GM19239 (cell line): Measurements from ENCODE around the gene POLD1.
A peak's percentile ranks its signal among the peaks of the same experiment; 100 is the strongest.
"Not testable (repeated sequence)": the region's sequence is repeated elsewhere in the genome, so short reads cannot be mapped to it uniquely, and the experiment has no call there.

Experiments used
- DNase-seq: peaks from one replicate; pipeline ENCODE4 v3.0.0; 2011; ENCODE audit warnings: low spot score; ENCODE audit not compliant: insufficient read length
- FAIRE-seq: peaks from 2 replicates; lab custom pipeline; 2011; peaks lifted over from hg19 to GRCh38; lab: Jason Lieb, UNC

Gene POLD1

DNA sequence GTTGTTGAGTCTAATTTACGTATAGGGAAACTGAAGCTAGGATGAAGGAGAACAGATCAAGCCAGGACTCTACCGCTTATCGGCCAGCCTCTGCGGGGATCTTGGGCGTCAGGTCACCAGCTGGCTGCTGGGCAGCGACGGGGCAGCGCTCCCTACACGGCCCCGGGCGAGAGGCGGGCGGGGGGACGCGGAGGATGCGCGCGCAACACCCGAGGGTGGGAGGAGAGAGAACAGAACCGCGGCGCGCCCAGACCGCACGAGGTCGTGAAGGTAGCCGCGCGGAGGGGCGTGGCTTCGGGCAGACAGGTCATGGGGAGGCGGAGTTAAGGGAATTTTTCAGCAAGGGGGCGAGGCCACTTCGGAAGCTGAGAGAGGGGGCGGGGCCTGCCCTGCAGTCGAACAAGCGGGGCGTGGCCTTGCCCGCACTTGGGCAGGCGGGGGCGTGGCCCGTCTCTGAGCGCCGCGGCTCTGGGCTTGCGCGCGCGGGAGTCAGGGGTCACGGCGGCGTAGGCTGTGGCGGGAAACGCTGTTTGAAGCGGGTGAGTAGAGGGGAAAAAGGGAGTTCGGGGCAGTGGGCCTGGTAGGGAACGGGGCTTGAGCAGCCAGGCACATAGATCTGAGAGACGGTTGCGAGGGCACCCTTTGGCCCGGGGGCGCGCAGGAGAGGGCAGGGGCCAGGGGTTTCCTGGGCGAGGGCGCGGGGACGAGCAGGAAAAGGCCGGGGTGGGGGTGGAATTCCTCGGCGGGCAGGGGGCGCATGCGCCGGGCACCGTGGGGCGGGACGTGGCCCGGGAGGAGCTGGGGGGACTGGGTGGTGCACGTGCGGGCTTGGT is at the start of gene POLD1:
Gene POLD1, plus strand, starts transcription at position 496 of the 833 bp plus-strand sequence. CDS start 14,505 bp downstream, outside the sequence.
- FAIRE-seq, result peak; percentile 97
- peak; percentile 96 for DNase-seq

GRCh38 chr19:50334741-50335421 is 49.3 kb upstream of the POLD1 start:
- FAIRE-seq (no peak), DNase-seq (no peak)

DNA sequence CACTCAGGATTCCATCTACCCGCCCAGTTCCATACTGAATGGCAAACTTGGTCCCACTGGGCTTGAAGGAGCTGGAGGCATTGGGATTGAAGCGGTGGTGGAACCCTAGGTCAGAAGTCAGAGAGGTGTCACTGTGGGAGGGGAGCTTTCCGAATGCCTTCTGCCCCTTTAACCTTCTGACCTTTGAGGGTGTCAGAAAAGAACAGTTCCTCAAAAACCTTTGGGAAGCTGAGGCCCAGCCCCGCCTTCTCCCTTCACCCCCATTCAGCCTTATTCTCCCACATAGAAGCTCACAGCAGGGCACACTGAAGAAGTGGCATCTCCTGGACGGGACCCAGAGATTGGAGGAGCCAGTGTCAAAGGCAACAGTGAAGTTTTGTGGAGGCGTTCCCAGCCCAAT is 47.1 kb upstream of the POLD1 start:
- FAIRE-seq, DNase-seq: not testable (repeated sequence)

DNA sequence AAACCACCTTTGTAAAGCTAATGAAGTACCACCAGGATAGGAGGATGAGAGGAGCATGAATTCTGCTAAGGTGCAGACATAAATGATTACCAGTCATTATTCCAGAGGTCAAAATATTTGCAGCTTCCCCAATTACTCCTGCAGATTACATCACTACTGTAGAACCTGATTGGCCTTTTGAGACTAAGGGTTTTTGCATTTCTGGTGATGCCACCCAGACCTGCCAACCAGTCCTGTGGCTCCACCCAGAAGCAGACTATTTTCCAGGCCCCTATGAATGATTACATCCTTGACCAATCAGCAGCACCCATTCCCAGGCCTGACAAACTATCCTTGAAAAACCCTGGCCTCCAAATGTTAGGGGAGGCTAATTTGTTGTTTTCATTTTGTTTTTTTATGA is 43.8 kb upstream of the POLD1 start:
- DNase-seq (no peak), FAIRE-seq (no peak)

GRCh38 chr19:50341091-50341564 is 43.0 kb upstream of the POLD1 start:
- FAIRE-seq, result peak; percentile 86

GRCh38 chr19:50344661-50345318 is 39.4 kb upstream of the POLD1 start:
- FAIRE-seq, result peak; percentile 97
- DNase-seq, result no peak

More at GRCh38 chr19:50341091-50341564, 43.0 kb upstream of the POLD1 start:
- no peak for DNase-seq

- FAIRE-seq, result peak; percentile 91
- not testable (repeated sequence) for DNase-seq
Observed at GRCh38 chr19:50347089-50347581, 37.0 kb upstream of the POLD1 start.

DNA sequence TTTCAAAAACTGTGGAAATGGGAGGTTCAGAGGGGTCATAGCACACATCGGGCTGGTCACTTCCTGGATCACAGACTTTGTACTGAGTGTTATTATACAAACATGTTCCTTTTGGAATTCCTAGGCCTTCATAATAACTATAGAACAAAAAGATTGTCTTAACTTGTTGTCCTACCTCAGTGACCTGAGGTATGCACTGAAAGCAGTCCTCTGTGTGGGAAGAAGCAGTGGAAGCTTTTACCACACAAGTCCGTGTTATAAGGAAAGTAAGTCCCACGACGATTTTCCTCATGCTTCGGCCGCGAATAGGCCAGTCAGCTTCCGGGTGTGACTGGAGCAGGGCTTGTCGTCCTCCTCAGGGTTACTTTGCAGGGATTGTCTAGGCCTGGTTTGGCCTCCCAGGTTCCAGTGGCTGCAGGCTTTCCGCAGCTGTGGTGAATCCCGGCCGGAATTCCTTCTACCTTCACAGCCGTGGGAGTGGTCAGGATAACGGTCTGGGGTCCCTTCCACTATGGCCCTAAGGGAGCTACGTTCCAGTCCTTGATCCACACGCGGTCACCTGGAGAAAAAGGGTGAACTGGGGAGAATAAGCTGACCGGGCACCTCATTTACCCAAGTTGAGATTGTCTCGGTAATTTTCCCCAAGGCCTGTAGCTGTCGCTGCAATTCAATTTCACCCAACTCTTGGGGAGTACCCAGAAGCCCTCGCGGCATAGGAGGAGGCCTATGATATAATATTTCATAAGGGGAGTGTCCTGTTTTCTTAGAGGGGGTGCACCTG is 34.7 kb upstream of the POLD1 start:
- no peak for DNase-seq

DNA sequence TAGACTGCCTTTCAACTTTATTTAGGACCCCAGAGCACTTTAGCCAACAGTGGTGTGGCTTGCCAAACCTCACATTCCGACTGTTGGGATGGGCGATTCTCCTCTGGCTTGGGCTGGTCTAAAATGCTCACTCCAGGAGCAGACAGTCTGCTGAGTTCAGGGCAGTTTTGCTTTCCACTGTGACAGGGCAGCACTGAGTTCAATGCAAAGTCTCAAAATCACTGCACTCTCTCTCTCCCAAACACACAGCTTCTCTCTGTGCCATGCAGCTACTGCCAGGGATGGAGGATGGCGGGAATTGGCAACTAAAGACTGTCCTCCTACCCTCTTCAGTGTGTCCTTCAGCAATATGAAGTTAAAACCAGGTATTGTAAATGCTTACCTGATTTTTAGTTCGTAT is 31.9 kb upstream of the POLD1 start:
- FAIRE-seq (no peak), DNase-seq (no peak)

More for the DNA sequence above, 34.7 kb upstream of the POLD1 start:
- no peak for FAIRE-seq

GRCh38 chr19:50353487-50353880 is 30.7 kb upstream of the POLD1 start:
- not testable (repeated sequence) for DNase-seq

DNA sequence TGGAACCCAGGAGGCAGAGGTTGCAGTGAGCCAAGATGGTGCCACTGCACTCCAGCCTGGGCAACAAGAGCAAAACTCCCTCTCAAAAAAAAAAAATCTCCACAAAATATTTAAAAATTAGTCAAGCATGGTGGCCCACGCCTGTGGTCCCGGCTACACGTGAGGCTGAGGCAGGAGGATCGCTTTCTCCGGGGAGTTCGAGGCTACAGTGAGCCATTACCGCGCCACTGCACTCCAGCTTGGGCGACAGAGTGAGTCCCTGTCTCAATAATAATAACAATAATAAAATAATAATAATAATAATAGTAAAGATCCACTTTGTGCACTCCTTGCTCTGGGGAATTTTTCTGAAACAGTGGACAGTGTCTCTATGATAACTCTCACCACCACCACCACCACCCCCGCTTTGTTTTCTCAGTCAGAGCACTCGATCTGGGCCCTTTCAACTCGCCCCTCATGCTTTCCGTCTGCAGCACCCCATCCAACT is 27.4 kb upstream of the POLD1 start:
- no peak for FAIRE-seq

More at GRCh38 chr19:50353487-50353880, 30.7 kb upstream of the POLD1 start:
- FAIRE-seq, result not testable (repeated sequence)

GRCh38 chr19:50357178-50358100 is 26.7 kb upstream of the POLD1 start:
- DNase-seq (no peak), FAIRE-seq (peak; percentile 94)

More for the DNA sequence above, 27.4 kb upstream of the POLD1 start:
- no peak for DNase-seq

DNA sequence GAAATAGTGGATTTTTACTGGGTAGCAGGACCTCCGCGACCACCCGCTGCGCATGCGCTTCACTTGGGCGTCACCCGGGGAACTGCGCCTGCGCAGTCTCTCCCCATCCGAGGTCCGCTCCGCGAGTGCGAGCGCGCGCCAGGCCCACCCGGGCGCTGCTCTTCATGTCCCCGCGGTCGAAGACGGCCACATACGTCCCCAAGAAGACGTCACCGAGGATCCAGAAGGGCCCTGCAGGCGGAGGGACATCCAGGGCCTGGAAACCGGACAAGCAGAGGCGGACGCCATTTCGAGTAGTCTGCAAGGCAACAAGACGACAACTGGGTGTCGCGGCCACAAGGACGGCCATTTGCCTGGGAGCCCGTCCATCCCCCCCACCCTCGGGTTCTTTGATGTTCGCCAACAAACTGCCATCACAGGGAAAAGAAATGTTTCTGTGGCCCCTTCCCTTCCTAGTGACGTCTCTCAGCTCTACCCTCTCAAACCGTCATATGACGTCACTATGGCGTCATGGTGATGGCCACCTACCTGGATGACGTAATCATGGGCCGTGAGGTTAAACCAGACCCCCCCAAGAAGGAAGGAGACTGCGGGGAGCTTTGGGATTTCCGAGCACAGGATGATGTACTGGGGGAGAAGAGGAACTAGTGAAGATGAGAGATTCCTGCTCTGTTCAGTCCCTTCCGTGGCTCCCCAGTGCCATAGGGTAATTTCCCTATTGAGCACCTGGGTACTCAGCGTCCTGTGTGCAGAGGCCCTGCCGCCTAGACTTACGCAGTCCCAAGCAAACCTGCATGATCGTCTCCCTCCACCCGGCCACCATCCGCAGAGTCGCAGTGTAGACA is 25.4 kb upstream of the POLD1 start:
- FAIRE-seq, result peak; percentile 18
- DNase-seq, result no peak

DNA sequence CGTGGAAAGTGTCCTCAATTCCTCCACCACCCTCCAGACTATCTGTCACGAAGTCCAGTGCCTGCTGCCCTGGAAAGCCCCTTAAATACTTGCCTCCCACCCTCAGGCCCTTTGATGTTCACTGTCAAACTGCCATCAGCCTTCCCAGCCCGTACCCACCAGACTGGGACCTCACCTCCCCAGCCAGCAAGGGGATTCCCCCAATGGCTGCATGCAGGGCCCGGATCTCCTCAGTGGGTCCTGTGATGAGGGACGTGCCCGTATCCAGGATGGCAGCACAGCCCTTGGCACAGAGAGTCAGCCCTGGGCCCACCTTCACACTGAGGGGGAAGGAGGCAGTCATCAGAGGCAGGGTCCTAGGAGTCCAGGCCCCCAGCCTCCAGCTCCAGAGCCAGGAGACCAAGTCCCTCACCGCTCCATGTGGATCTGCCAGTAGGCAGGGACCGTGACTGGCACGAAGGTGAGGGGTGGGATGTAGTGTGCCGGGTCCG is 24.8 kb upstream of the POLD1 start:
- FAIRE-seq, result no peak
- DNase-seq, result no peak

GRCh38 chr19:50361290-50362029 is 22.7 kb upstream of the POLD1 start:
- DNase-seq (no peak), FAIRE-seq (no peak)

DNA sequence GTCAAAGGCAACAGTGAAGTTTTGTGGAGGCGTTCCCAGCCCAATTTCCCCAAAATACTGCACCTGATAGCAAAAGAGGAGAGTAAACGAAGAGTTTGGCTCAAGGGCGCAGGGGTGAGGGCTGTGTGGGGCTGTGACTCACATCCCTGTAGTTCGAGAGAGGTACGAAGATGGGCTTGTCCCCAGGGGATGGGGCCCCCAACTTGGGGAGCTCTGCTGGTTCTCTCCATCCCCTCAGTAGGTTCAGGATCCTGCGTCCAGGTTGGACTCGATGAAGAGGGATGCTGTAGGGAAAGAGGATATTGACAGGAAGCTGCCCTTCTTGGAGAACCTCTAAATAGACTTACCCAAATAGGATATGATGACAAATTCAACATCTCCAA is 22.1 kb upstream of the POLD1 start:
- no peak for DNase-seq
- FAIRE-seq, result no peak
